Progenitor cell of endocrine pancreas (in vitro differentiated cells): Measurements from ENCODE around the gene ZNF469. TPM values are rescaled to one million over a fixed set of nuclear protein-coding genes. Genes with fewer than 3 reads are reported as not detected.

ENCODE experiments used
- DNase-seq: peaks from one replicate; pipeline ENCODE4 v3.0.0; 2021; ENCODE audit warnings: low spot score; ENCODE audit not compliant: unreplicated experiment
- H3K27ac Mint-ChIP-seq: 2 replicates; pipeline ENCODE4 v1.8.0; 2021; ENCODE audit warnings: mild to moderate bottlenecking, moderate library complexity, mixed read lengths
- H3K27me3 Mint-ChIP-seq: 2 replicates; pipeline ENCODE4 v1.8.0; 2021; ENCODE audit warnings: mixed read lengths
- H3K36me3 Mint-ChIP-seq: 2 replicates; pipeline ENCODE4 v1.8.0; 2022; ENCODE audit warnings: mixed read lengths; ENCODE audit not compliant: insufficient read depth
- H3K4me1 Mint-ChIP-seq: 2 replicates; pipeline ENCODE4 v1.8.0; 2021; ENCODE audit warnings: low read depth, mixed read lengths
- H3K4me3 Mint-ChIP-seq: 2 replicates; pipeline ENCODE4 v1.8.0; 2021; ENCODE audit warnings: low read depth, mild to moderate bottlenecking, moderate library complexity, mixed read lengths
- H3K9me3 Mint-ChIP-seq: 2 replicates; pipeline ENCODE4 v1.8.0; 2021; ENCODE audit warnings: low read depth, mixed read lengths
- CTCF ChIP-seq: fragments of 200-600 bp; sonication (generic); IDR thresholded peaks from one replicate; pipeline ENCODE4 v1.5.0; 2021; ENCODE audit warnings: antibody characterized with exemption, mild to moderate bottlenecking; ENCODE audit not compliant: unreplicated experiment
- total RNA-seq: library from RNA; stranded (reverse); gene quantifications from 2 replicates; pipeline ENCODE4 v1.2.1, GENCODE V29; 2021

ZNF469 gene
- total RNA-seq, 1 donor from 2014 or later: 0.05 TPM

GRCh38 chr16:88368994-88369393 is 13.8 kb upstream of the ZNF469 start:
- H3K4me1 Mint-ChIP-seq: no peaks in the 10 kb centered on the region
- no peak for TF ChIP-seq CTCF
- H3K36me3 Mint-ChIP-seq: no peaks in the 10 kb centered on the region

GRCh38 chr16:88369447-88370008 is 13.2 kb upstream of the ZNF469 start:
- Mint-ChIP-seq H3K4me3 (no peak overlapping the region), H3K27me3 (peaks cover 8% of the 10 kb centered on the region), H3K9me3 (no peaks in the 10 kb centered on the region), H3K36me3 (no peaks in the 10 kb centered on the region), H3K27ac (no peak overlapping the region), H3K4me1 (no peaks in the 10 kb centered on the region)
- TF ChIP-seq CTCF: no peak
- no peak for DNase-seq

More at GRCh38 chr16:88368994-88369393, 13.8 kb upstream of the ZNF469 start:
- Mint-ChIP-seq H3K9me3 (no peaks in the 10 kb centered on the region), H3K4me3 (no peak overlapping the region), H3K27me3 (peaks cover 9% of the 10 kb centered on the region), H3K27ac (no peak overlapping the region)
- no peak for DNase-seq

- DNase-seq: no peak
- Mint-ChIP-seq H3K4me1 (no peaks in the 10 kb centered on the region), H3K27me3 (peaks cover 8% of the 10 kb centered on the region), H3K9me3 (no peaks in the 10 kb centered on the region), H3K4me3 (no peak overlapping the region), H3K27ac (no peak overlapping the region), H3K36me3 (no peaks in the 10 kb centered on the region)
- TF ChIP-seq CTCF: no peak
These were observed 12.4 kb upstream of the ZNF469 start for GRCh38 chr16:88370365-88370764.

GRCh38 chr16:88372522-88372921 is 10.2 kb upstream of the ZNF469 start:
- Mint-ChIP-seq H3K4me1 (no peaks in the 10 kb centered on the region), H3K9me3 (no peaks in the 10 kb centered on the region), H3K4me3 (no peak overlapping the region), H3K27me3 (peaks cover 14% of the 10 kb centered on the region), H3K27ac (no peak overlapping the region), H3K36me3 (no peaks in the 10 kb centered on the region)
- TF ChIP-seq CTCF: no peak
- no peak for DNase-seq

GRCh38 chr16:88373211-88373610 is 9.5 kb upstream of the ZNF469 start:
- TF ChIP-seq CTCF: no peak
- Mint-ChIP-seq H3K27me3 (peaks cover 13% of the 10 kb centered on the region), H3K4me3 (no peak overlapping the region), H3K36me3 (no peaks in the 10 kb centered on the region), H3K27ac (no peak overlapping the region), H3K4me1 (no peaks in the 10 kb centered on the region), H3K9me3 (no peaks in the 10 kb centered on the region)
- no peak for DNase-seq
